ENCODE measurements around the gene ZNF619. TPM values are rescaled to one million over a fixed set of nuclear protein-coding genes. Genes with fewer than 3 reads are reported as not detected.

Gene ZNF619
- total RNA-seq, 2 donors from 2014 or later, result 1.7 to 3.3 TPM

- no peak for TF ChIP-seq CTCF (IDR thresholded peaks at IDR 0.05)
Observed at GRCh38 chr3:40468018-40468417, 8.9 kb upstream of the ZNF619 start.

GRCh38 chr3:40470701-40471100 lies 6.2 kb upstream of the ZNF619 start:
- no peak overlapping the region for H3K27ac ChIP-seq
- no peaks in the 10 kb centered on the region for H3K9me3 ChIP-seq
- TF ChIP-seq CTCF (IDR thresholded peaks at IDR 0.05), result no peak
- no peaks in the 10 kb centered on the region for H3K4me1 ChIP-seq
- no peak for DNase-seq (ENCODE audit: low spot score)
- H3K4me3 ChIP-seq, result no peak overlapping the region
- H3K36me3 ChIP-seq, result peaks cover 4% of the 10 kb centered on the region
- H3K27me3 ChIP-seq, result no peaks in the 10 kb centered on the region

More at GRCh38 chr3:40468018-40468417, 8.9 kb upstream of the ZNF619 start:
- H3K36me3 ChIP-seq, result peaks cover 19% of the 10 kb centered on the region
- H3K4me3 ChIP-seq, result no peak overlapping the region
- no peaks in the 10 kb centered on the region for H3K27me3 ChIP-seq
- no peak overlapping the region for H3K27ac ChIP-seq
- no peaks in the 10 kb centered on the region for H3K9me3 ChIP-seq
- DNase-seq (ENCODE audit: low spot score), result no peak
- H3K4me1 ChIP-seq, result no peaks in the 10 kb centered on the region

- Histone ChIP-seq H3K9me3 (no peaks in the 10 kb centered on the region), H3K36me3 (peaks cover 11% of the 10 kb centered on the region), H3K4me3 (peak overlapping the region; percentile 80 to 85), H3K27ac (peak overlapping the region; percentile 75 to 82), H3K4me1 (peaks cover 0 to 9% of the 10 kb centered on the region in 2 donors), H3K27me3 (no peaks in the 10 kb centered on the region)
- DNase-seq (ENCODE audit: low spot score), result no peak
- TF ChIP-seq CTCF (IDR thresholded peaks at IDR 0.05), result no peak
Observed at GRCh38 chr3:40477666-40478065, 744 bp downstream of the ZNF619 start.

GRCh38 chr3:40487172-40487571 lies 10.2 kb downstream of the ZNF619 start:
- Histone ChIP-seq H3K27me3 (no peaks in the 10 kb centered on the region), H3K4me3 (no peak overlapping the region), H3K4me1 (no peaks in the 10 kb centered on the region), H3K9me3 (peaks cover 11 to 23% of the 10 kb centered on the region in 2 donors), H3K27ac (no peak overlapping the region), H3K36me3 (peaks cover 54% of the 10 kb centered on the region)
- DNase-seq (ENCODE audit: low spot score), result no peak
- TF ChIP-seq CTCF (IDR thresholded peaks at IDR 0.05), result no peak

GRCh38 chr3:40490916-40491315 lies 14.0 kb downstream of the ZNF619 start:
- no peak overlapping the region for H3K4me3 ChIP-seq
- TF ChIP-seq CTCF (IDR thresholded peaks at IDR 0.05), result no peak
- H3K9me3 ChIP-seq, result peaks cover 11 to 20% of the 10 kb centered on the region in 2 donors
- no peak overlapping the region for H3K27ac ChIP-seq
- DNase-seq (ENCODE audit: low spot score), result no peak
- H3K4me1 ChIP-seq, result no peaks in the 10 kb centered on the region
- peaks cover 22% of the 10 kb centered on the region for H3K36me3 ChIP-seq
- H3K27me3 ChIP-seq, result no peaks in the 10 kb centered on the region

GRCh38 chr3:40494698-40495097 lies 17.8 kb downstream of the ZNF619 start:
- no peak overlapping the region for H3K4me3 ChIP-seq
- no peak for DNase-seq (ENCODE audit: low spot score)
- no peaks in the 10 kb centered on the region for H3K27me3 ChIP-seq
- H3K27ac ChIP-seq, result no peak overlapping the region
- TF ChIP-seq CTCF (IDR thresholded peaks at IDR 0.05), result no peak
- H3K36me3 ChIP-seq, result no peaks in the 10 kb centered on the region
- H3K4me1 ChIP-seq, result no peaks in the 10 kb centered on the region
- H3K9me3 ChIP-seq, result no peaks in the 10 kb centered on the region

Measured in right atrium auricular region (tissue), 2 donors.